Endometrium (tissue), 2 donors: Measurements from ENCODE around the gene ABHD8.
"Not testable (repeated sequence)": the region's sequence is repeated elsewhere in the genome, so short reads cannot be mapped to it uniquely, and the experiment has no call there.

ENCODE experiments used
- FAIRE-seq: peaks from 2 replicates; lab custom pipeline; 2012; peaks lifted over from hg19 to GRCh38; lab: Jason Lieb, UNC
- donor health status: control.
- donor health status: control.

The ABHD8 gene

GRCh38 chr19:17296976-17297375 is 6.2 kb downstream of the ABHD8 start:
- no peak for FAIRE-seq

- FAIRE-seq = no peak
These were observed 7.0 kb downstream of the ABHD8 start for GRCh38 chr19:17296273-17296672.

- not testable (repeated sequence) for FAIRE-seq
These were observed 7.7 kb downstream of the ABHD8 start for GRCh38 chr19:17295551-17295950.

DNA sequence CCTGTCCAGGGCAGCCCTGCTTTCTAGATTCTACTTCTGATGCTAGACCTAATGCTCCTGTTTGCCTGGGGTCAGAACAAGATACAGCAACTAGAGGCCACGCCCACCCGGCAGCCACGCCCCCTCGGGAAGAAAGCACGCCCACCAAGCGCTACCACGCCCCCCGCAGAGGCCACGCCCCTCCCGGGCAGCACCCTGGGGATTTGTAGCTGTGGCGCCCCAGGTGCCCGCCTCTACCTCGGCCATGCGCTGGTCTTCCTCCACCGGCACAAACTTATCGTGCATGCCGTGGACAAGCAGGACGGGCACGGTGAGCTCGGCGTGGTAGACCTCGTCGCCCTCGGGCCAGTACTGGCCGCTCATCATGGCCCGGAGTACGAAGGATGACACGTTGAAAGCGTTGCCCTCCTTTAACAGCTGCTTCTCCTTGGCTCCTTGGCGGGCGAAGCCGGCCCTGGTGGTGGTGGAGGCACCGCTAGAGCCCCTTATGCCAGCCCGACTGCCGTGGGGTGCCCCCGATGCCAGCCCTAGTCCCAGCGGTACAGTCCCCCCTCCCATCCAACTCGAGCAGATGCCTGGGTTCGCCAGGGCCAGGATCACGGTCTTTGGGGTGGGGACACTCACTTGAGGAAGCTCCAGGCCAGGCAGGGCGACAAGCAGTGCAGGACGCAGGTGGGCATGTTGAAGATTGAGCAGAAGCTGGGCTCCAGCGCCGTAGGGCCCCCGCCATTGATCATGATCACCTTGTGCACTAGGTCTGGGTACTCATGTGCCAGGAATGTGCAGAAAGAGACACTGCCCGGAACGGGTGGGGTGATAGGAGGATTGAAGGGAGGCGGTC is 9.0 kb downstream of the ABHD8 start:
- FAIRE-seq = no peak

DNA sequence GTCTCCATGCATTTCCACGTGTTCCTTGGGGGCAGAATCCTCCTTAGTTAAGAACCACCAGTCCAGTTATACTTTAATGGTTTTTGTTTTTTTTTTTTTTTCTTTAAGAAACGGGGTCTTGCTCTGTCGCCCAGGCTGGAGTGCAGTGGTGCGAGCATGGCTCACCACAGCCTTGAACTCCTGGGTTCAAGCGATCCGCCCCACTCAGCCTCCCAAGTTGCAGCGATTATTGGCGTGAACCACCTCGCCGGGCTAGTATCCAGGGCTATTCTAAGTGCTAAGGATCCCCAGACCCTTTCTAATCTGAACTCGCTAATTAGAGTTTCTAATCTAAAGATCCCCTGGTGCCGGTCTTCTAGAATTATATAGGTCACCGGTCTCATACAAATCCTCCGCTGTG is 9.6 kb downstream of the ABHD8 start:
- no peak for FAIRE-seq

DNA sequence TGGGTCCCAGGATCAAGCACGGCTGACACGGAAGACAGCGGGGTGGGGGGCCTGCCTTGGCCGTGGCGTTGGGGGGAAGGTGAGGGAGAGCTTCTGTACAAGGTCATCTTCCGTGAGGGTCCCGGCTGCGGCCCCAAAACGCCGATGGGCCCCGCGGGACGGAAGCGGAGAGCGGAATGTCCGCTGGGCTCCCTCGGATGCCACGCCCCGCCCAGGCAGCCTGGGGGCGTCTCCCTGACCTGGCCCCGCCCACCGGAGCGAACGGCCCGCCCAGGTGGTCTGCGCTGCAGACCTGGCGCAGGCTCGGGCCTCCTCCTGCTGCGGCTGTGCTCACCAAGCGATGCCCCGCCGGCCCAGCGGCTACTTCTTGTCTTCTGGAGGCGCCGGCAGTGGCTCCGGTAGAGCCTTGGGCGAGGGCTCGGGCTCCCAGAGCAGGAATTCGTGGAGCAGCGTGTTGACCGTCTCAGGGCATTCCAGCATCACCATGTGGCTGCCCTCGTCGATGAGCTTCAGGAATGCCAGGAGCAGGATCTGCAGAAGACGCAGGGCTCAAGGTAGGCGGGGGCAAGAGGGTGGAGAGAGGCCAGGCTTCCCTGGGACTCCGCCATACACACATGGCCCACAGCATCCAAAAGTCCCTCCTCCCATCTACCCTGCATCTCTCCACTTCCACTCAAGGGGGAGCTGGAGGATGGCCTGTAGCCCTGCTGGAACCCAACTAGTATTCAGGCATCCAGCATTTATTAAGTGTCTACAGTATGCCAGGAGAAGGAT is 10.7 kb downstream of the ABHD8 start:
- no peak for FAIRE-seq

DNA sequence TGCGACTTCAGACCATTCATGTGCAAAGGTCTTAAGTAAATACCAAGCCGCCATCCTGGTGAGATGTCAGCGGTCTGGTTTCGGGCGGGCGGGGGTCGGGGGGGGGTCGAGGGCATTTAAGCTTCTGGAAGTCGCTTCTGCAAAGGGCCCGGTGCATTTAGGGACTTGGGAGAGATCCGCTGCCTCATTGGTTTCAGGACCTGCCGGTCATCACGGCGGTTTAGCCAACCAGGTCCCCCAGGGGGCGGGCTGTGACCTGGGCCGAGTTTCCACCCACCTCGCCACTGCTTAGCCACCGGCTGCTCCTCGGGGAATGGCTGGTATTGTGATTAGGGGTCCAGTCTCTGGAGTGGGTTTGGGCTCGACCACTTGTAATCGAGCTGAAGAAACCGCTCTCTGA is 13.7 kb downstream of the ABHD8 start:
- FAIRE-seq = no peak

DNA sequence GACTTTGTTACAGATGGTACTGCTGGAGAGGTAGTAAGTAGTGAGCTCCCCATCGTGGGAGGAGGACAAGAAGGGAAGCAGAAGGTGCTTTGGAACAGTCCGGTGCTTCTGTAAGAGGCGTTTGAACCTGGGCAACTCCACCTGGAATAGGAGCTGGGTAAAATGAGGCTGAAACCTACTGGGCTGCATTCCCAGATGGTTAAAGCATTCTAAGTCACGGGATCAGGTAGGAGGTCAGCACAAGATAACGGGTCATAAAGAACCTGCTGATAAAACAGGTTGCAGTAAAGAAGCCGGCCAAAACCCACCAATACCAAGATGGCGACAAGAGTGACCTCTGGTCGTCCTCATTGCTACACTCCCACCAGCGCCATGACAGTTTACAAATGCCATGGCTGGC is 16.5 kb downstream of the ABHD8 start:
- no peak for FAIRE-seq

- no peak for FAIRE-seq
These were observed 17.0 kb downstream of the ABHD8 start for GRCh38 chr19:17286263-17286662.

DNA sequence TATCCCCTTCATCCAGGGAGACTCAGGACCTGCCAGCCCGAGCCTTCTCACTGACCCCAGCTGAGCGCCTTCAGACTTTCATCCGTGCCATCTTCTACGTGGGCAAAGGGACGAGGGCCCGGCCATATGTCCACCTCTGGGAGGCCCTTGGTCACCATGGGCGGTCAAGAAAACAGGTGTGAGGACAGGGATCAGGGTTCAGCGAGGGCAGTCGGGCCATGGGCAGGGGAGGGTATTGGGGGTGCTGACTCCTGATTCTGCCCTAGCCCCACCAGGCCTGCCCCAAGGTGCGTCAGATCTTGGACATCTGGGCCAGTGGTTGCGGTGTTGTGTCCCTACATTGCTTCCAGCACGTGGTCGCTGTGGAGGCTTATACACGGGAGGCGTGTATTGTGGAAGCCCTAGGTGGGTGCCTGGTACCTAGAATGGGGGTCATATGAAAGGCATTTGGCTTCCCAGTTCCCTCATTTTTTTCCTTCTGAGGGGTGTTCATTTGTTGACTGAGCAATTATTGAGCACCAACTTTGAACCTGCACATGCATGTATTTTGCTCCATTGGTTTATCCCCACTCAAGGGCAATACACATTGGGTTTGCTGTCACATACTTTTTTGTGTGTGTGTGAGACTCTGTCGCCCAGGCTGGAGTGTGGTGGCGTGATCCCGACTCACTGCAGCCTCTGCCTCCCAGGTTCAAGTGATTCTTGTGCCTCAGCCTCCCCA is 17.6 kb downstream of the ABHD8 start:
- FAIRE-seq = no peak

GRCh38 chr19:17283504-17283996 is 19.7 kb downstream of the ABHD8 start:
- no peak for FAIRE-seq

DNA sequence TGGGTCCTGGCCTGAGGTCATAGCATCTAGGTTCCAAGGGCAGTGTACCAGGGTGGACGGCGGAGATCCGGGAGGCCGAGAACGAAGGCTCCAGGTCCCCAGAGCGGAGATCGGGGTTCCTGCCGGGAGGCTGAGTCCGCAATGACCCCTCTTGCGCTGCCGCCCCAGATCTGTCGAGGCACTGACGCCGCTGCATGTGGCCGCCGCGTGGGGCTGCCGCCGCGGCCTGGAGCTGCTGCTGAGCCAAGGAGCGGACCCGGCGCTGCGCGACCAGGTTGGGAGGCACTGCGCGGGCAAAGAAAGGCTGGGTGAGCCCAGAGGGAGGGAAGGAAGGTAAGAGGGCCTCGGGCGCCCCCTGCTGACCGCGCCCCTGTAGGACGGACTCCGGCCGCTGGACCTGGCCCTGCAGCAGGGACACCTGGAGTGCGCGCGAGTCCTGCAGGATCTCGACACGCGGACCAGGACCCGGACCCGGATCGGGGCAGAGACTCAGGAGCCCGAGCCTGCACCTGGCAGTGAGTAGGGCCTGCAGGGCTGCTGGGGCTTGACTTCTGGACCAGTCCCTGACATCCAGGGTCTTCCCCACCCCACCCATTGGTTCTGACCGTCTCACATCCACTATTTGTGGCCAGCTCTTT is 20.6 kb downstream of the ABHD8 start:
- no peak for FAIRE-seq

DNA sequence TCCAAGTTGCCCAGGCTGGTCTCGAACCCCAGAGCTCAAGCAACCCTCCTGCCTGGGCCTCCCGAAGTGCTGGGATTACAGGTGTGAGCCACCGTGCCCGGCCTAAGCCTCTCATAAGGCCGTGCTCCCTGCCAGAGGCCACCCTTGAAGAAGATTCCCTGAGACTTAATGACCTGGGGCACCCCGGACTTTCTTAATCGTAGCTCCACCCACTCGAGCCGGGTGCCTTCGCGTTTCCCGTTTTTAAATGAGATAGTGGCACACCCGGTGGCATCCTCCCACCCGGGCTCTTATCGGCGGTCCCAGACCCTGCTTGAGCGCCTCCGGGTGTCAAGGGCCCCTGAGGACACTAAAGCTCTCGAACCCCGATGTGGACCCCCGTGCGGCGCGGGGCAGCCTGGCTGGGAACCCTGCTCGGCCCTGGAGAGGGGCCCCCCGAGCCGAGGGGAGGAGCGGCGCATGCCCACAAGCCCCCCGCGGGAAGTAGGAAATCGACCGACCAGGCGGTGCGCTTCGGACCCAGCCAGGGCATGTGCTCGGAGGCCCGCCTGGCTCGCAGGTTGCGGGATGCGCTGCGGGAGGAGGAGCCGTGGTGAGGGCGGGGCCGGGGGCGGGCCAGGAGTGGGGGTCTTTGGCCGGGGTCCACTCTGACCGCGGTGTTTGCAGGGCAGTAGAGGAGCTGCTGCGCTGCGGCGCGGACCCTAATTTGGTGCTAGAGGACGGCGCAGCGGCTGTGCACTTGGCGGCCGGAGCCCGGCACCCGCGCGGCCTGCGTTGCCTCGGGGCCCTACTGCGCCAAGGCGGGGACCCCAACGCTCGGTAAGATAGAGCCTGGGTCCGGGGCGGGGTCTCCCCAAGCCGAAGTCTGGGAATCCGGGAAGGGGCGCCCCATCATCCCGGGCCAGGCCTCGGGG is 21.6 kb downstream of the ABHD8 start, which contains the start of gene ANKLE1:
Gene ANKLE1 (plus strand): TSS at position 511 of the 914 bp plus-strand sequence. CDS start 20 bp downstream, at position 531.
- no peak for FAIRE-seq

GRCh38 chr19:17279436-17279835 is 23.8 kb downstream of the ABHD8 start:
- FAIRE-seq = no peak

GRCh38 chr19:17275441-17276175 is 27.6 kb downstream of the ABHD8 start:
- no peak for FAIRE-seq

DNA sequence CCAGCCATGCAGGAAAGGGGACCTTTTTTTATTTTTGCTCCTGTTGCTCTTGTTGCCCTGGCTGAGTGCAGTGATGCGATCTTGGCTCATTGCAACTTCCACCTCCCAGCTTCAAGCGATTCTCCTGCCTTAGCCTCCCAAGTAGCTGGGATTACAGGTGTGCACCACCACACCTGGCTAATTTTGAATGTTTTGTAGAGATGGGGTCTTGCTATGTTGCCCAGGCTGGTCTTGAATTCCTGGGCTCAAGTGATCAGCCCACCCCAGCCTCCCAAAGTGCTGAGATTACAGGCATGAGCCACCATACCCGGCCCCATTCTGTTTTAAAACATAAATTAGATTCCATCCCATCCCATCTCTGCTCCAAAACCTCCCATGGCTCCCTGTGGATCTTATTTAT is 28.3 kb downstream of the ABHD8 start:
- FAIRE-seq = not testable (repeated sequence)

GRCh38 chr19:17268754-17269153 is 34.5 kb downstream of the ABHD8 start:
- no peak for FAIRE-seq

DNA sequence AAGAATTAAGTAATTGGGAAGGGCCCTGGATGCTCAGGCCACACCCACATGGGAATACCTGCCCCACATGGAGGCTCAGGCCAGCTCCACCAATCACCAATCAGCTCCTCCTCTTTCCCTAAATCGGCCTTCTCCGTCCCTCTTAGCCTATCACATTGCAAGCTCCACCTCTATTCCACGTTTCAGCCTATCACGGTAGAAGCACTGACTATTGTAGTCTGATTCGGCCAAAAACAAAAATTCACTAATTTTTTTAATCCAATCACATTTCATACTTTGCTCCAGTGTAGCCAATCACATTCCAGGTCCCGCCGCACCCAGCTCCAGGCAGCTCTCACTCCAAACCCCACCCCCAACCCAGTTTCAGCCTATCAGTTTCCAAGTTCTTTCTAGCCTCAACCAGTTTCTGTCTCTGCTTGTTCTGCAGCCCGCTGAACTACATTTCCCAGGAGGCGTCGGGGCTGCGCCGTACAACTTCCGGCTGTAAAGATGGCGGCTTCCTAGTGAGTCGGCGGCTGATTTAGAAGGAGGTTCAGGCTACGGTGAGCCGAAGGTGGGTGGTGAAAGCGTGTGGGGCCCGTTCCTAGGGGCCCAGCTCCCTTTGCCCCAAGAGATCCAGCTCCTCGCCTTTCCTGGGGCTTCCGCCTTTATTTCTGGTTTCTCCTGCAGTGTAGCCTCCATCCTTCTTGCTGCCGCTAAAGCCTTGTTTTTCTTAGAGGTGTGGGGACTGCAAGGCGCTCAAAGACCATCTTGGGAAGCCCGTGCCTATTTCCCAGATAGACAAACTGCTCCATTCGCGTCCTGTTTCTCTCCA is 36.0 kb downstream of the ABHD8 start, which contains the start of gene BABAM1:
Gene BABAM1 (plus strand): TSS at position 469 of the 814 bp plus-strand sequence. CDS start 1,364 bp downstream, outside the sequence.
- peak; percentile 100 for FAIRE-seq

DNA sequence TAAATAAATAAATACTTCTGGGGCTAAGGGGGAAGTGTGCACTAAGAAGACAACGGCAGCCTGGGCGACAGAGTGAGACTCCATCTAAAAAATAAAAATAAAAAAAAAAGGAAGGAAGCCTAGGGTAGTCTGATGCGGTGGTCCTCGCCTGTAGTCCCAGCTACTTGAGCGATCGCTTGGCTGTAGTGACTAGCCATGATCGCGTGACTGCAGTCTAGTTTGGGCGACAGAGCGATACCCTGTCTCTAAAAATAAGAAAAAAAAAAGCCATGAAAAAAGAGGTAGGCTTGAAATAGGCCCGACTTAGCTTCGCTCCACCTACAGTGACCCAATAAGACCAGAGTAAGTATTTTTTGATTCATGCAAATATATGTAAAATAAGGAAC is 36.6 kb downstream of the ABHD8 start:
- no peak for FAIRE-seq
